ENCODE data around the gene OTOF. TPM values are rescaled to one million over a fixed set of nuclear protein-coding genes. Genes with fewer than 3 reads are reported as not detected.
A peak's percentile ranks its signal among the peaks of the same experiment; 100 is the strongest.

OTOF gene
- total and polyA plus RNA-seq, 9 of the 15 experiments (the other 6 are each of a cell fraction or from before 2014, with no cell fraction given), result 0.03 to 0.11 (median 0.06) TPM; not detected in 5

DNA sequence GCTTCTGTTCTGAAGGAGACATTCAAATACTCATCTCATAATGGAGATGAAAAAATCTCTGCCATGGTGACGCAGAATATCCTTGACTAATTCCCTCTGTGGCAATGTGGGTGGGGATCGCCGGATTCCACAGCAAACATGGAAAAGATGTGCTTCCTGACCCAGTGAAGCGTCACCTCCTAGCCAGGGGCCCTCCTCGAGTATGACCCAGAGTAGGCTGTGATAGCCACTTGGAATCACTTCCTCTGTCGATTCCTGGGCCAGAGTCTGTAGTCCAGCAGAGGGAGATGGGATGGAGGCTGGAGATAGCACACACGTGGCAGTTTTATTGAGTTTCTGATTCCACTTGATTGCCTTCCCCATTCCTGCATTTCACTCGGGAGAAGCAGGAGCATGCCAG is 39.4 kb downstream of the OTOF start:
- CTCF ChIA-PET (ENCODE audit: low intra/inter-chr PET ratio), result no interaction called here
- BruUV-seq (replicated peaks), result no TSS peak
- Histone ChIP-seq H3K9me3 (replicated peaks; ENCODE audit: control insufficient read depth, insufficient read depth, low read depth, low read length) (no peaks in the 10 kb centered on the region; the same call in 1 of the 2 replicates), H3K4me1 (replicated peaks in 1 of 2; ENCODE audit: control insufficient read depth in 2 of 2, insufficient read depth in 2 of 2, low read length in 2 of 2) (peaks cover 2 to 6% of the 10 kb centered on the region in 2 experiments; a peak in 3 of 5 replicates), H2AFZ (ENCODE audit: low read depth, low read length) (peak overlapping the region; percentile 30), H3K4me3 (no peak overlapping the region), H3K9ac (ENCODE audit: insufficient read depth in 1 of 2, low read depth in 2 of 2, low read length in 2 of 2) (peak overlapping the region in 1 of 2 experiments; percentile 21; a peak in 1 of 4 replicates), H3K27me3 (ENCODE audit: control insufficient read depth in 2 of 2, insufficient read depth in 2 of 2, low read length in 2 of 2) (no peaks in the 10 kb centered on the region), H3K36me3 (ENCODE audit: control insufficient read depth, insufficient read depth, low read length) (no peaks in the 10 kb centered on the region), H3K9me1 (ENCODE audit: control insufficient read depth, insufficient read depth, low read length) (no peaks in the 10 kb centered on the region), H4K20me1 (replicated peaks; ENCODE audit: control insufficient read depth, insufficient read depth, low read length) (no peaks in the 10 kb centered on the region), H3K27ac (ENCODE audit: extremely low read depth, low read depth, low read length) (no peak overlapping the region), H3K79me2 (ENCODE audit: control insufficient read depth, insufficient read depth, low read length) (no peaks in the 10 kb centered on the region), H3K4me2 (ENCODE audit: insufficient read depth, low read length) (no peak overlapping the region)
- no peak for FAIRE-seq
- in situ Hi-C loops (cut with MboI) (no loop called here), intact Hi-C loops (cut with micrococcal nuclease) (no loop called here)
- DNase-seq (ENCODE audit: extremely low read depth in 1 of 4, low spot score in 3 of 4), result no peak
- ATAC-seq, result peak; percentile 65
- TF ChIP-seq, protein P1, sequence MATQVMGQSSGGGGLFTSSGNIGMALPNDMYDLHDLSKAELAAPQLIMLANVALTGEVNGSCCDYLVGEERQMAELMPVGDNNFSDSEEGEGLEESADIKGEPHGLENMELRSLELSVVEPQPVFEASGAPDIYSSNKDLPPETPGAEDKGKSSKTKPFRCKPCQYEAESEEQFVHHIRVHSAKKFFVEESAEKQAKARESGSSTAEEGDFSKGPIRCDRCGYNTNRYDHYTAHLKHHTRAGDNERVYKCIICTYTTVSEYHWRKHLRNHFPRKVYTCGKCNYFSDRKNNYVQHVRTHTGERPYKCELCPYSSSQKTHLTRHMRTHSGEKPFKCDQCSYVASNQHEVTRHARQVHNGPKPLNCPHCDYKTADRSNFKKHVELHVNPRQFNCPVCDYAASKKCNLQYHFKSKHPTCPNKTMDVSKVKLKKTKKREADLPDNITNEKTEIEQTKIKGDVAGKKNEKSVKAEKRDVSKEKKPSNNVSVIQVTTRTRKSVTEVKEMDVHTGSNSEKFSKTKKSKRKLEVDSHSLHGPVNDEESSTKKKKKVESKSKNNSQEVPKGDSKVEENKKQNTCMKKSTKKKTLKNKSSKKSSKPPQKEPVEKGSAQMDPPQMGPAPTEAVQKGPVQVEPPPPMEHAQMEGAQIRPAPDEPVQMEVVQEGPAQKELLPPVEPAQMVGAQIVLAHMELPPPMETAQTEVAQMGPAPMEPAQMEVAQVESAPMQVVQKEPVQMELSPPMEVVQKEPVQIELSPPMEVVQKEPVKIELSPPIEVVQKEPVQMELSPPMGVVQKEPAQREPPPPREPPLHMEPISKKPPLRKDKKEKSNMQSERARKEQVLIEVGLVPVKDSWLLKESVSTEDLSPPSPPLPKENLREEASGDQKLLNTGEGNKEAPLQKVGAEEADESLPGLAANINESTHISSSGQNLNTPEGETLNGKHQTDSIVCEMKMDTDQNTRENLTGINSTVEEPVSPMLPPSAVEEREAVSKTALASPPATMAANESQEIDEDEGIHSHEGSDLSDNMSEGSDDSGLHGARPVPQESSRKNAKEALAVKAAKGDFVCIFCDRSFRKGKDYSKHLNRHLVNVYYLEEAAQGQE (IDR thresholded peaks at IDR 0.05; ENCODE audit: borderline replicate concordance), result no peak
- TF ChIP-seq, protein P1 (CRISPR knock-in tag; IDR thresholded peaks at IDR 0.05; ENCODE audit: low read depth), result no peak
- peak; percentile 61; the same call in 1 of the 2 replicates for TF ChIP-seq SPI1 (IDR thresholded peaks at IDR 0.05; ENCODE audit: borderline replicate concordance, low read depth, low read length)
- POLR2A ChIA-PET, result no interaction called here
- 29% methylated on average over 8 of the region's 8 CpGs for whole genome bisulfite sequencing (ENCODE audit: insufficient coverage, low coverage, missing lambda C conversion rate)
